Breast epithelium (tissue), 3 donors: ENCODE results near the gene NCK2.

Experiments
- POLR2AphosphoS5 ChIP-seq, 3 donors: sonication (generic); formaldehyde crosslinking; IDR thresholded peaks; one replicate each; pipeline ENCODE4 v1.6.1; 2017; ENCODE audit warnings: antibody characterized with exemption in 3 of 3
- TF ChIP-seq, protein P1 (sequence below), 3 donors: fragments of 450-650 bp; IDR thresholded peaks; one replicate each; pipeline ENCODE4 v1.5.1; 2016 to 2017; ENCODE audit warnings: antibody characterized with exemption in 3 of 3, mild to moderate bottlenecking in 3 of 3, moderate library complexity in 3 of 3

GRCh38 chr2:105877945-105878344, 133.2 kb downstream of the NCK2 start:
- TF ChIP-seq, protein P1, sequence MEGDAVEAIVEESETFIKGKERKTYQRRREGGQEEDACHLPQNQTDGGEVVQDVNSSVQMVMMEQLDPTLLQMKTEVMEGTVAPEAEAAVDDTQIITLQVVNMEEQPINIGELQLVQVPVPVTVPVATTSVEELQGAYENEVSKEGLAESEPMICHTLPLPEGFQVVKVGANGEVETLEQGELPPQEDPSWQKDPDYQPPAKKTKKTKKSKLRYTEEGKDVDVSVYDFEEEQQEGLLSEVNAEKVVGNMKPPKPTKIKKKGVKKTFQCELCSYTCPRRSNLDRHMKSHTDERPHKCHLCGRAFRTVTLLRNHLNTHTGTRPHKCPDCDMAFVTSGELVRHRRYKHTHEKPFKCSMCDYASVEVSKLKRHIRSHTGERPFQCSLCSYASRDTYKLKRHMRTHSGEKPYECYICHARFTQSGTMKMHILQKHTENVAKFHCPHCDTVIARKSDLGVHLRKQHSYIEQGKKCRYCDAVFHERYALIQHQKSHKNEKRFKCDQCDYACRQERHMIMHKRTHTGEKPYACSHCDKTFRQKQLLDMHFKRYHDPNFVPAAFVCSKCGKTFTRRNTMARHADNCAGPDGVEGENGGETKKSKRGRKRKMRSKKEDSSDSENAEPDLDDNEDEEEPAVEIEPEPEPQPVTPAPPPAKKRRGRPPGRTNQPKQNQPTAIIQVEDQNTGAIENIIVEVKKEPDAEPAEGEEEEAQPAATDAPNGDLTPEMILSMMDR (IDR thresholded peaks at IDR 0.05), result no peak
- TF ChIP-seq POLR2AphosphoS5 (IDR thresholded peaks at IDR 0.05), result no peak
